ENCODE data around the gene SRGAP3. TPM values are rescaled to one million over a fixed set of nuclear protein-coding genes. Genes with fewer than 3 reads are reported as not detected.

The SRGAP3 gene
- total and polyA plus RNA-seq, 5 donors = 1.4 to 7.9 (median 2.7) TPM

GRCh38 chr3:9067352-9067975 is 182.0 kb downstream of the SRGAP3 start:
- ATAC-seq (peak; percentile 71 to 72), DNase-seq (peak in 2 of 3 donors; percentile 31 to 77)
- H3K27ac ChIP-seq (ENCODE audit: low read length) = no peak overlapping the region
- no peak overlapping the region for H3K4me3 ChIP-seq (ENCODE audit: low read length)
- H3K9me3 ChIP-seq (ENCODE audit: control insufficient read depth, low read length) = no peaks in the 10 kb centered on the region
- H3K27me3 ChIP-seq (ENCODE audit: control insufficient read depth, insufficient read depth) = no peaks in the 10 kb centered on the region
- intact Hi-C loops (cut with DNase I) = loop anchor here (2.0 to 5.0 kb wide), 5 partner anchors 70 to 235 kb away; no protein-coding TSS in a partner anchor
- WGBS = 26% methylated on average over 13 of the region's 13 CpGs
- H3K4me1 ChIP-seq (ENCODE audit: control insufficient read depth, insufficient read depth, low read length) = peaks cover 3% of the 10 kb centered on the region

- Histone ChIP-seq H3K4me3 (ENCODE audit: low read length) (no peak overlapping the region), H3K9me3 (ENCODE audit: control insufficient read depth, low read length) (no peaks in the 10 kb centered on the region), H3K27ac (ENCODE audit: low read length) (no peak overlapping the region), H3K27me3 (ENCODE audit: control insufficient read depth, insufficient read depth) (no peaks in the 10 kb centered on the region), H3K4me1 (ENCODE audit: control insufficient read depth, insufficient read depth, low read length) (peaks cover 3% of the 10 kb centered on the region)
- no peak for DNase-seq
- ATAC-seq = no peak
- 78% methylated on average over 3 of the region's 3 CpGs for WGBS
- intact Hi-C loops (cut with DNase I) = loop anchor here (2.0 to 5.0 kb wide), 5 partner anchors 69 to 236 kb away; no protein-coding TSS in a partner anchor
Measured at GRCh38 chr3:9066775-9067174, 182.7 kb downstream of the SRGAP3 start.

- H3K9me3 ChIP-seq (ENCODE audit: control insufficient read depth, low read length) = no peaks in the 10 kb centered on the region
- H3K4me1 ChIP-seq (ENCODE audit: control insufficient read depth, insufficient read depth, low read length) = peaks cover 3% of the 10 kb centered on the region
- H3K4me3 ChIP-seq (ENCODE audit: low read length) = no peak overlapping the region
- no peaks in the 10 kb centered on the region for H3K27me3 ChIP-seq (ENCODE audit: control insufficient read depth, insufficient read depth)
- DNase-seq (no peak), ATAC-seq (no peak)
- 54% methylated on average over 2 of the region's 2 CpGs for WGBS
- no peak overlapping the region for H3K27ac ChIP-seq (ENCODE audit: low read length)
- intact Hi-C loops (cut with DNase I) = loop anchor here (2.0 to 5.0 kb wide), 5 partner anchors 69 to 236 kb away; no protein-coding TSS in a partner anchor
Measured at GRCh38 chr3:9066141-9066540, 183.3 kb downstream of the SRGAP3 start.

- no peak overlapping the region for H3K27ac ChIP-seq (ENCODE audit: low read length)
- 27% methylated on average over 5 of the region's 5 CpGs for WGBS
- no peak for DNase-seq
- intact Hi-C loops (cut with DNase I) = loop anchor here (5.0 kb wide), 4 partner anchors 68 to 237 kb away; no protein-coding TSS in a partner anchor
- no peaks in the 10 kb centered on the region for H3K9me3 ChIP-seq (ENCODE audit: control insufficient read depth, low read length)
- H3K4me1 ChIP-seq (ENCODE audit: control insufficient read depth, insufficient read depth, low read length) = peaks cover 3% of the 10 kb centered on the region
- H3K4me3 ChIP-seq (ENCODE audit: low read length) = no peak overlapping the region
- ATAC-seq = peak in 1 of 2 donors; percentile 55
- no peaks in the 10 kb centered on the region for H3K27me3 ChIP-seq (ENCODE audit: control insufficient read depth, insufficient read depth)
Measured at GRCh38 chr3:9064850-9065249, 184.6 kb downstream of the SRGAP3 start.

GRCh38 chr3:9064251-9064650 is 185.2 kb downstream of the SRGAP3 start:
- intact Hi-C loops (cut with DNase I) = no loop called here
- ATAC-seq = no peak
- no peaks in the 10 kb centered on the region for H3K27me3 ChIP-seq (ENCODE audit: control insufficient read depth, insufficient read depth)
- H3K27ac ChIP-seq (ENCODE audit: low read length) = no peak overlapping the region
- no peak for DNase-seq
- no peaks in the 10 kb centered on the region for H3K9me3 ChIP-seq (ENCODE audit: control insufficient read depth, low read length)
- H3K4me3 ChIP-seq (ENCODE audit: low read length) = no peak overlapping the region
- peaks cover 3% of the 10 kb centered on the region for H3K4me1 ChIP-seq (ENCODE audit: control insufficient read depth, insufficient read depth, low read length)
- WGBS = 86% methylated on average over 9 of the region's 9 CpGs

- DNase-seq (no peak), ATAC-seq (no peak)
- H3K9me3 ChIP-seq (ENCODE audit: control insufficient read depth, low read length) = no peaks in the 10 kb centered on the region
- no peaks in the 10 kb centered on the region for H3K4me1 ChIP-seq (ENCODE audit: control insufficient read depth, insufficient read depth, low read length)
- 1% methylated on average over 1 of the region's 1 CpG for WGBS
- no peak overlapping the region for H3K4me3 ChIP-seq (ENCODE audit: low read length)
- intact Hi-C loops (cut with DNase I) = no loop called here
- no peaks in the 10 kb centered on the region for H3K27me3 ChIP-seq (ENCODE audit: control insufficient read depth, insufficient read depth)
- H3K27ac ChIP-seq (ENCODE audit: low read length) = no peak overlapping the region
Measured at GRCh38 chr3:9062570-9062969, 186.9 kb downstream of the SRGAP3 start.

- Histone ChIP-seq H3K27ac (ENCODE audit: low read length) (no peak overlapping the region), H3K9me3 (ENCODE audit: control insufficient read depth, low read length) (no peaks in the 10 kb centered on the region), H3K4me3 (ENCODE audit: low read length) (no peak overlapping the region), H3K27me3 (ENCODE audit: control insufficient read depth, insufficient read depth) (no peaks in the 10 kb centered on the region), H3K4me1 (ENCODE audit: control insufficient read depth, insufficient read depth, low read length) (no peaks in the 10 kb centered on the region)
- ATAC-seq (no peak), DNase-seq (no peak)
- intact Hi-C loops (cut with DNase I) = no loop called here
- WGBS = 84% methylated on average over 2 of the region's 2 CpGs
Measured at GRCh38 chr3:9061634-9062033, 187.8 kb downstream of the SRGAP3 start.

- H3K9me3 ChIP-seq (ENCODE audit: control insufficient read depth, low read length) = no peaks in the 10 kb centered on the region
- no peaks in the 10 kb centered on the region for H3K27me3 ChIP-seq (ENCODE audit: control insufficient read depth, insufficient read depth)
- H3K4me1 ChIP-seq (ENCODE audit: control insufficient read depth, insufficient read depth, low read length) = no peaks in the 10 kb centered on the region
- whole genome bisulfite sequencing = 78% methylated on average over 19 of the region's 19 CpGs
- no peak for ATAC-seq
- H3K4me3 ChIP-seq (ENCODE audit: low read length) = no peak overlapping the region
- intact Hi-C loops (cut with DNase I) = no loop called here
- DNase-seq = no peak
- no peak overlapping the region for H3K27ac ChIP-seq (ENCODE audit: low read length)
Measured at GRCh38 chr3:9059489-9060400, 189.7 kb downstream of the SRGAP3 start.

- Histone ChIP-seq H3K27me3 (ENCODE audit: control insufficient read depth, insufficient read depth) (no peaks in the 10 kb centered on the region), H3K4me3 (ENCODE audit: low read length) (no peak overlapping the region), H3K27ac (ENCODE audit: low read length) (no peak overlapping the region)
Measured at GRCh38 chr3:9056581-9056980, 192.9 kb downstream of the SRGAP3 start.

GRCh38 chr3:9047452-9048346 is 201.7 kb downstream of the SRGAP3 start:
- no peaks in the 10 kb centered on the region for H3K9me3 ChIP-seq (ENCODE audit: control insufficient read depth, low read length)
- 85% methylated on average over 20 of the region's 20 CpGs for whole genome bisulfite sequencing
- ATAC-seq (no peak), DNase-seq (no peak)
- H3K4me3 ChIP-seq (ENCODE audit: low read length) = no peak overlapping the region
- no peak overlapping the region for H3K27ac ChIP-seq (ENCODE audit: low read length)
- intact Hi-C loops (cut with DNase I) = no loop called here
- H3K27me3 ChIP-seq (ENCODE audit: control insufficient read depth, insufficient read depth) = no peaks in the 10 kb centered on the region
- H3K4me1 ChIP-seq (ENCODE audit: control insufficient read depth, insufficient read depth, low read length) = no peaks in the 10 kb centered on the region

More at GRCh38 chr3:9056581-9056980, 192.9 kb downstream of the SRGAP3 start:
- Histone ChIP-seq H3K4me1 (ENCODE audit: control insufficient read depth, insufficient read depth, low read length) (no peaks in the 10 kb centered on the region), H3K9me3 (ENCODE audit: control insufficient read depth, low read length) (no peaks in the 10 kb centered on the region)
- DNase-seq (no peak), ATAC-seq (no peak)
- WGBS = 76% methylated on average over 5 of the region's 5 CpGs
- intact Hi-C loops (cut with DNase I) = no loop called here

Data from right cardiac atrium (tissue), 5 donors.